CD4-positive, alpha-beta T cell treated with Interleukin-15 for 4 hours (primary cell): ENCODE data around the gene ASAH2B.

Source experiments
- DNase-seq: peaks from one replicate; pipeline ENCODE4 v3.0.0-alpha.2; 2020; ENCODE audit warnings: low spot score

ASAH2B gene

DNA sequence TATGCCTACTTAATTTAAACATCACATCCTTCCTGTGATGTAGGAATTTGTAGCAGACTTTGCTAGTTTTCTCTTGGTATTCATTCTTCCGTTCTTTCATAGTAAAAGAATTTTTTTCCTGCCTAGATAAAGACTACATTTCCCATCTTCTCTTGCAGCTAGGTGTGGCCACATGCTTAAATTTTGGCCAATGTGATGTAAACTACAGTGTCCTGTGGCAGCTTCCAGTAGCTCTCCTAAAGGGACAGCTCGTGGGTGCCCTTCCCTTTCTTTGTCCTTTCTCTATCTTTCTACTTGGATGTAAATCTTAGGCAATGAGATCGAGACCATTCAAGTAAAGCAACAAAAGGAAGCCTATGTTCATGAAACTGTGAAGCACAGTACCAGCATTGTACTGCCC is 58.6 kb downstream of the ASAH2B start:
- DNase-seq, result no peak

DNA sequence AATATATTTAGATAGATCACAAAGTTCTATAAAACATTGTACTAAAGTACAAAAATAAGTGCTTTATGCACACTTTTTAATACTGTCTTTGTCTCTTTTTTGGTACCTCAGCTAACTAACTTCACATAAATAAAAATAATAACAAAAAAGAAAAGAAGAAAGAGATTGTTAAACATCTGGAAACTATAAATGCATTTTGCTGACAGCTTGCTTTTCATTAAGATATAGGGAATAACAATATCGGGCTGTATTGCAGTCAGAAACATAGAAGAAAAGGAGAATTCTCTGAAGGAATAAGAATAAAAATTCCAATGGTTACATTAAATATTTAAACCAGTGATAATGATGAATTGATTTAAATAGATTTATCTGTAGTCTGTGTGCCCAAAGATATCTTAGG is 59.9 kb downstream of the ASAH2B start:
- no peak for DNase-seq

DNA sequence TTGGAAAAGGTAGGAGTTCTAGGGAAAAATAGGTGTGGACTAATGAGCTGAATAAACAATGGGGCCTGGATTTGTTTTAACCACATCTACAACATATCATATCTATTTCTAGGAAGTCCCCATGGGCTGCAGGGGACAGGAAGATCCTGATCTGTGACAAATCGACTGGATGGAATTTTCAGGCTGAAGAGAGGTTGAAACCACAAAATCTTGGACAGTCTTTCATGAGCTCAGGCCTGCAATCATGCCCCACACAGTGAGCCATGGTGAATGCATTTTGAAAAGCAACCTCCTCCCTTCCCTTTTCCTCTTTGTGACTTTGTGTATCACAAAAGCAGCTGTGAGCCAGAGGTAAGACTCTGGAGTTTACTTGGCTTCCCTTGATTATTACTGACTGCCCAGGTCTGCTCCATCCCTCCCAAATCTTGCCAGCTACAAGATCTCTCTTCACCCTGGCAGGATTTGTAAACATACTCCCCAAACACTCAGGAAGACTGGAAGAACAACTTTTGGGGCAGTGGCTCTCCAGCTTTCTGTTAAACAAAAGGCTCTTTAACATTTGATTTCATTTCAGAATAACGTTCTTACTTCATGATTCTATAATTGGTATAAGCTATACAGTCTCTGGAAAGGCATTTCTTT is 66.4 kb downstream of the ASAH2B start:
- DNase-seq, result no peak

DNA sequence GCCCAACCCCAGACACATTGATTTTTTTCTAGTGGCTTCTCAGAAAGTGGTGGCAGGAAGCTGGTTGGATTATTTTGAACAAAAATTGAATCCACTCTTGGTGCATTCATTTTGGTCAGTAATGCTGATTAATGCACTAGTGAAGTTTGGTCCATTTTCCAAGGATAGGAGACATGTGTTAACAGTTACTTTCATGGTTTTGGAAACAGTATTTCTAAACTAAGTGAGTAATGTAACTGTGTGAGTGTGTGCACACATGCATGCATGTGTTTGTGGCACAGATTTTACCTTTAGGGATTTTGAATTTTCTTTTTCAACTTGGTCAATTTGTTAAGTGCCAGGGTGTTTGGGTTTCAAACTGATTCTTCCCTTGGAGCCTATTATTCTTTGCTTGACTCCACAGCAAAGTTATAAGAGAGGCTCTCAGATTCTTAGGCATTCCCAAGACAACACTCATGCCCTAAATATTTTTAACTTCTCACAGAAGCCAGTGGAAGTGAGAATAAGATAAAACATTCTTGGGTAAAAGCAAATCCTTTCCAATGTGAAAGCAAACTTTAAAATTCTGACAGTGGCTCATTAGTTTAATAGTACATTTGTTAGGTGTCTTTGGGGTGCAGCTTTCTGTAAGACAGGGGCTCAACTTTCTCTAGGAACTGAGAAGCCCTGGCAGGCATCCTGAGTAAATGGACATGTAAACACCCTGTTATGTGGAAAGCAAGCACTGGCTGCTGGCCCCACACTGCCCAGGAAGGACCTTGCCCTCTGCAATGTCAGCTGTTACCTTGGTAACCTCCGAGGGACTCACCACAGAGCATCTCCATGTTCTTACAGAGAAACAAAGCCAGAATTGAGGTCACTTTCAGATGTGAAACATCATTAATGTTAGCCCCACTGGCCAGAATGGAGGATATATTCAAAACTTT is 68.4 kb downstream of the ASAH2B start:
- no peak for DNase-seq
